ENCODE measurements around the gene GBP3.
"Not testable (repeated sequence)": the region's sequence is repeated elsewhere in the genome, so short reads cannot be mapped to it uniquely, and the experiment has no call there.

The GBP3 gene

GRCh38 chr1:88974616-88975172, 48.0 kb downstream of the GBP3 start:
- DNase-seq = not testable (repeated sequence)

- no peak for DNase-seq
Measured at GRCh38 chr1:88973520-88974137, 49.0 kb downstream of the GBP3 start.

- DNase-seq = no peak
Measured at GRCh38 chr1:88961647-88962275, 60.9 kb downstream of the GBP3 start.

GRCh38 chr1:88961081-88961480, 61.6 kb downstream of the GBP3 start:
- no peak for DNase-seq

Measured in NCI-H2081 treated with DMSO at 0.1 percent for 48 hours (cell line).